Ovary (tissue), 9 donors: ENCODE measurements around the gene CCDC17. TPM values are rescaled to one million over a fixed set of nuclear protein-coding genes. Genes with fewer than 3 reads are reported as not detected.

Source experiments
- DNase-seq, 5 donors: peaks; one replicate each; pipeline ENCODE4 v3.0.0-alpha.2; 2019 to 2020
- H3K27ac ChIP-seq, 2 donors: fragments of 200-600 bp; one replicate each; pipeline versions ENCODE4 v1.5.1 to v1.8.0; 2019 to 2022
- H3K27me3 ChIP-seq: fragments of 200-600 bp; one replicate; pipeline ENCODE4 v1.8.0; 2022
- H3K36me3 ChIP-seq: fragments of 200-600 bp; sonication (generic); one replicate; pipeline ENCODE4 v1.5.1; 2019
- H3K4me1 ChIP-seq: one replicate; pipeline ENCODE4 v1.8.1; 2013; ENCODE audit warnings: mild to moderate bottlenecking, moderate library complexity; ENCODE audit not compliant: insufficient read depth
- H3K4me3 ChIP-seq: fragments of 200-600 bp; sonication (generic); one replicate; pipeline ENCODE4 v1.5.1; 2017
- H3K9me3 ChIP-seq, 2 donors: fragments of 200-600 bp in 1 of 2; sonication (generic) in 1 of 2; one replicate each; pipeline versions ENCODE4 v1.5.1 to v1.8.1; 2013 to 2019; ENCODE audit warnings: mild to moderate bottlenecking in 1 of 2, moderate library complexity in 1 of 2
- EP300 ChIP-seq: sonication (generic); formaldehyde crosslinking; IDR thresholded peaks from one replicate; pipeline ENCODE4 v1.6.1; 2017; ENCODE audit warnings: antibody characterized with exemption
- POLR2A ChIP-seq: fragments of 450-650 bp; IDR thresholded peaks from one replicate; pipeline ENCODE4 v1.6.1; 2017; ENCODE audit warnings: antibody characterized with exemption, mild to moderate bottlenecking, moderate library complexity
- WGBS, 3 donors: extraction: QIAGEN DNeasy Blood & Tissue Kit in 1 of 3; methylation state at CpG; one replicate each; pipeline versions ENCODE4 v1.1.5 to v1.1.7; 2013 to 2017; 5-methylcytosine and 5-hydroxymethylcytosine counted together
- intact Hi-C, 4 donors: fragments of 100-400 bp; cut with DNase I; formaldehyde crosslinking; loops; one replicate each; pipeline versions ENCODE4 v1.11.0 to v1.15.1; 2022 to 2023
- polyA plus RNA-seq, 2 donors: library from polyadenylated mRNA; stranded (reverse); fragments of 200-250 nt in 1 of 2; fragments of 350-450 nt in 1 of 2; fragmentation: Illumina TruSeq in 1 of 2; extraction: RNeasy Lipid Tissue Mini Kit (QIAGEN cat#74804) in 1 of 2; gene quantifications; one replicate each; pipeline ENCODE4 v1.2.3, GENCODE V29; 2013 to 2014
- total RNA-seq, 7 donors: library from RNA; depleted of rRNA in 2 of 7; stranded (reverse); fragments of >200 nt in 2 of 7; fragmentation: NEBNext Ultra II Directional in 3 of 7; extraction: Animal tissue kit (Norgen Biotek cat#: 25700) in 3 of 7; gene quantifications; one replicate each; pipeline versions ENCODE4 v1.1.0 to v1.2.4, GENCODE V29; 2016 to 2023
- TF ChIP-seq, protein P1 (sequence below), 3 donors: fragments of 450-650 bp in 2 of 3; fragments of 200-600 bp in 1 of 3; IDR thresholded peaks; one replicate each; pipeline versions ENCODE4 v1.5.1 to v1.8.0; 2016 to 2022; ENCODE audit warnings: antibody characterized with exemption in 3 of 3, mild to moderate bottlenecking in 1 of 3
- donor health status: DM: no; HTN: no; CAD: no; lungs with moderate emphysema.
- donor health status: DM: no; HTN: no; CAD: no.
- donor health status: Bipolar disorder and iron deficiency.
- donor health status: DM: yes; HTN: yes; CAD: no.
- donor health status: DM: no; HTN: no; CAD: no.
- donor health status: DM: yes; HTN: yes; CAD: no.

CCDC17 gene
- total and polyA plus RNA-seq, 9 donors = 1.3 to 30.2 (median 3.3) TPM

DNA sequence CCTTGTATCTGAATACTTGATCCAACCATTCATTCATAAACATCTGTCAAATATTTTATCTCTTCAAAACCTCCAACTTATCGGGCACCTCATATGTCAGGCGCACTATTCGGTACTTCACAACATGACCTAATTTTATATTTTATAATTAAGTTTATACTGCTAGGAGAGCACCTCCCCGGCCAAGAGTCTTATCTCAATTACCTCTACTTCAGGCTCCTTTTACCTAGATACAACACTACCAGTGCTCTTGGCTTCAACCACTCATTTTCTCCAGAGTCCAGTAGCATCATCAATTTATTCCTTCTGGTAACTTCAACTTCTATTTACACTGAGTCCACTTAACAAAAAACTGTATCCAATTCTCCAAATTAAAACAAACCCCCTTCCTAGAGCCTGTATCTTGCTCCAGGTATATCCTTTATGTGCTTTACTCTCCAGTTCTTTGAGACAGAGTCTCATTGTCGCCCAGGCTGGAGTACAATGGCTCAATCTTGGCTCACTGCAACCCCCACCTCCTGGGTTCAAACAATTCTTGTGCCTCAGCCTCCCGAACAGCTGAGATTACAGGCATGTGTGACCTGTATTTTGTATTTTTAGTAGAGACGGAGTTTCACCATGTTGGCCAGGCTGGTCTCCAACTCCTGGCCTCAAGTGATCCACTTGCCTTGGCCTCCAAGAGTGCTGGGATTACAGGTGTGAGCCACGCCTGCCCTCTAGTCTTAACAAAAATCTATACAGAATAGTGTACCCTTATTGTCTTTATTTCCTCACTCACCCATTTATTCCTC lies 43.7 kb upstream of the CCDC17 start:
- intact Hi-C loops = no loop called here
- H3K4me1 ChIP-seq = peaks cover 7% of the 10 kb centered on the region
- TF ChIP-seq POLR2A (no peak), EP300 (no peak)
- TF ChIP-seq, protein P1, sequence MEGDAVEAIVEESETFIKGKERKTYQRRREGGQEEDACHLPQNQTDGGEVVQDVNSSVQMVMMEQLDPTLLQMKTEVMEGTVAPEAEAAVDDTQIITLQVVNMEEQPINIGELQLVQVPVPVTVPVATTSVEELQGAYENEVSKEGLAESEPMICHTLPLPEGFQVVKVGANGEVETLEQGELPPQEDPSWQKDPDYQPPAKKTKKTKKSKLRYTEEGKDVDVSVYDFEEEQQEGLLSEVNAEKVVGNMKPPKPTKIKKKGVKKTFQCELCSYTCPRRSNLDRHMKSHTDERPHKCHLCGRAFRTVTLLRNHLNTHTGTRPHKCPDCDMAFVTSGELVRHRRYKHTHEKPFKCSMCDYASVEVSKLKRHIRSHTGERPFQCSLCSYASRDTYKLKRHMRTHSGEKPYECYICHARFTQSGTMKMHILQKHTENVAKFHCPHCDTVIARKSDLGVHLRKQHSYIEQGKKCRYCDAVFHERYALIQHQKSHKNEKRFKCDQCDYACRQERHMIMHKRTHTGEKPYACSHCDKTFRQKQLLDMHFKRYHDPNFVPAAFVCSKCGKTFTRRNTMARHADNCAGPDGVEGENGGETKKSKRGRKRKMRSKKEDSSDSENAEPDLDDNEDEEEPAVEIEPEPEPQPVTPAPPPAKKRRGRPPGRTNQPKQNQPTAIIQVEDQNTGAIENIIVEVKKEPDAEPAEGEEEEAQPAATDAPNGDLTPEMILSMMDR (IDR thresholded peaks at IDR 0.05) = no peak
- 85 to 89% (median 88%) methylated on average over 8 of the region's 8 CpGs for WGBS, 3 donors
- DNase-seq = no peak
- H3K9me3 ChIP-seq = no peaks in the 10 kb centered on the region
- H3K4me3 ChIP-seq = no peak overlapping the region
- no peak overlapping the region for H3K27ac ChIP-seq
- no peaks in the 10 kb centered on the region for H3K27me3 ChIP-seq
- no peaks in the 10 kb centered on the region for H3K36me3 ChIP-seq

DNA sequence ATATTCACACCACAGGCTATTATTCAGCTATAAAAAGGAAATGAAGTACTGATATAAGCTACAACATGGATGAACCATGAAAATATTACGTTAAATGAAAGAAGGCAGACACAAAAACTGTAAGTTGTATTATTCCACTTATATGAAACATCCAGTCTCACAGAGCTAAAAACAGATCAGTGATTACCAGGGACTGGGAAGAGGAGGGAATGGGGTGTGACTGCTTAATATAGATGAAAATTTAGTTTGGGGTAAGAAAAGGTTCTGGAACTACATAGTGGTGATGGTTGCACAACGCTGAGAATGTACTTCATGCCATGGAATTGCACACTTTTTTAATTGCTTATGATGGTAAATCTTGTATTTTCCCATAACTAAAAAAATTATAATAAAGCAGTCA lies 43.0 kb upstream of the CCDC17 start:
- no peaks in the 10 kb centered on the region for H3K9me3 ChIP-seq
- WGBS, 3 donors = 84% methylated on average over 2 of the region's 2 CpGs
- intact Hi-C loops = no loop called here

DNA sequence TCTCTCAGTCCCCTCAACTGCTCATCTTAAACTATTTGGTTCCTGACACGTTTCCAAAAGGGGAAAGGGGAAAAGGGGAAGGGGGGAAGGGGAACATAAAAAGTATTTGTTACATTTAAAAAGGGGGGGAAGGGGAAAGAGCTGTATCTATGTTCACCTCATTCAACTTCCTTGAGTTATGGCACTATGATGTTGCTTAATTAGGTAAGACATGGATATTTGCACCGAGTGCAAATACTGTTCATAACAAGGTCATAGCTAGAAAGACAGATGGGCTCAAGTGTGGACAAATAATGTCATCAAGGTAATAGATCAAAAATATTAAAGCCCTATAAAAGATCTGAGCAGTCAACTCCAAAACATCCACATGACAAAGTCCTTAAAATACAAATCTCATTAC lies 36.5 kb upstream of the CCDC17 start:
- Histone ChIP-seq H3K4me3 (no peak overlapping the region), H3K27ac (no peak overlapping the region), H3K4me1 (no peaks in the 10 kb centered on the region), H3K27me3 (no peaks in the 10 kb centered on the region), H3K36me3 (no peaks in the 10 kb centered on the region), H3K9me3 (no peaks in the 10 kb centered on the region)
- intact Hi-C loops = no loop called here
- WGBS, 3 donors = 41 to 52% (median 45%) methylated on average over 2 of the region's 2 CpGs
- no peak for DNase-seq
- no peak for TF ChIP-seq EP300
- TF ChIP-seq POLR2A = no peak
- TF ChIP-seq, protein P1 (IDR thresholded peaks at IDR 0.05) = no peak

More for the DNA sequence above, 43.0 kb upstream of the CCDC17 start:
- H3K27me3 ChIP-seq = no peaks in the 10 kb centered on the region
- no peak for DNase-seq
- peaks cover 7% of the 10 kb centered on the region for H3K4me1 ChIP-seq
- TF ChIP-seq, protein P1 (IDR thresholded peaks at IDR 0.05) = no peak
- TF ChIP-seq POLR2A (no peak), EP300 (no peak)
- no peak overlapping the region for H3K27ac ChIP-seq
- H3K36me3 ChIP-seq = no peaks in the 10 kb centered on the region
- no peak overlapping the region for H3K4me3 ChIP-seq

DNA sequence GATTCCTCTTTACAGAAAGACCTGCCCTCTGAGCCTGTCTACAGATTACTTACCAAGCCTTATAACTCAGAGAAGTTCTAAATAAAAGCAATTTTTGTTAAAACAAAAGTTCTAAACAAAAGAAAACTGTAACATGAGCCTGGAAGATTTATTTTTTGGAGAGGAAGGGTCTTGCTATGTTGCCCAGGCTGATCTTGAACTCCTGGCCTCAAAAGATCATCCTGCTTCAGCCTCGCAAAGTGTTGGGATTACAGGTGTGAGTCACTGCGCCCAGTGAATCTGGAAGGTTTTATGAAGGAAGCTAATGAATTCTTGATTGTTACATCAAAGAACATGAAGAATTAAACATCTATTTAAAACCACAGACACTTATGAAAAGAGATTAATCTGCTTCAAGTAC lies 35.4 kb upstream of the CCDC17 start:
- H3K27me3 ChIP-seq = no peaks in the 10 kb centered on the region
- intact Hi-C loops = no loop called here
- no peak overlapping the region for H3K4me3 ChIP-seq
- H3K27ac ChIP-seq = no peak overlapping the region
- 95 to 99% (median 99%) methylated on average over 2 of the region's 2 CpGs for WGBS, 3 donors
- no peaks in the 10 kb centered on the region for H3K4me1 ChIP-seq
- no peak for DNase-seq
- TF ChIP-seq EP300 = no peak
- H3K9me3 ChIP-seq = no peaks in the 10 kb centered on the region
- no peaks in the 10 kb centered on the region for H3K36me3 ChIP-seq

DNA sequence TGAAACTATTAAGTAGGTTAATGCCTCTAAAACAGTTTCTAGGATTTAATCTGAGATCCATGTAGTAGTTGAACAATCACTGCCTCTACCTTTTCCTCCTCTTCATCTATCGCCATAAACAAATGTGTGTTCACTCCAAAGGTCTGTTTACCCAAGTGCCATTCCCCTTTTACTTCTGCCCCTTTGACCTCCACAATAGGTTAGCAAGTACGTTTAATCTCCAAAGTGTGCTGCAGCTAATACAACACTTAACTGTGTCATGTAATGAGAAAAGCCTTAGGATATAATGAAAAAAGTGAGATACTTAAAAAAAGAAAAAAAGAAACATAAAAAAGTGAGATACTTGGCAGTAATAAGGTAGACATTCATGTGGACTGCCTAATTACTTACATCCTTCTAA lies 34.3 kb upstream of the CCDC17 start:
- H3K36me3 ChIP-seq = no peaks in the 10 kb centered on the region
- no peak for DNase-seq
- H3K9me3 ChIP-seq = no peaks in the 10 kb centered on the region
- H3K27me3 ChIP-seq = no peaks in the 10 kb centered on the region
- no peaks in the 10 kb centered on the region for H3K4me1 ChIP-seq
- TF ChIP-seq EP300 = no peak
- TF ChIP-seq POLR2A = no peak
- whole genome bisulfite sequencing, 3 donors = 74 to 80% (median 78%) methylated on average over 2 of the region's 2 CpGs
- intact Hi-C loops = no loop called here
- H3K27ac ChIP-seq = no peak overlapping the region
- H3K4me3 ChIP-seq = no peak overlapping the region
